A549 (cell line): ENCODE measurements around the gene ANO2. TPM values are rescaled to one million over a fixed set of nuclear protein-coding genes. Genes with fewer than 3 reads are reported as not detected.

Experiments
- ATAC-seq, 2 experiments: fragments of 200-7000 bp in 1 of 2; fragments of >200 bp in 1 of 2; cut with Nextera tagmentation in 1 of 2; cut with Tn5 transposase in 1 of 2; 3 replicates each; pipeline versions ENCODE4 v1.8.0 to v1.9.1; 2018 to 2020; ENCODE audit warnings: mild to moderate bottlenecking in 1 of 2, moderate library complexity in 1 of 2
- CTCF ChIA-PET: fragments of 300-600 bp; sonication (Branson Sonifier 250); formaldehyde crosslinking; extraction: SDS; loops from one replicate; lab custom pipeline; 2021; ENCODE audit warnings: antibody characterized with exemption, inconsistent platforms; lab: Yijun Ruan, JAX
- POLR2A ChIA-PET: fragments of 350-600 bp; formaldehyde crosslinking; extraction: SDS; loops from one replicate; lab custom pipeline; 2021; ENCODE audit warnings: antibody characterized with exemption, inconsistent platforms; lab: Yijun Ruan, JAX
- DNase-seq, 2 experiments: peaks; one replicate each; pipeline versions ENCODE4 v3.0.0 to v3.0.0-alpha.2; 2011 to 2016; ENCODE audit warnings: low read depth in 1 of 2, low spot score in 1 of 2
- FAIRE-seq: peaks from 2 replicates; lab custom pipeline; 2011; peaks lifted over from hg19 to GRCh38; lab: Jason Lieb, UNC
- H3K27ac ChIP-seq, 2 experiments: fragments of >200 bp; sonication (Bioruptor Twin); formaldehyde crosslinking; 3 replicates each; pipeline ENCODE4 v1.5.1; 2016 to 2017
- H3K4me1 ChIP-seq: fragments of >200 bp; sonication (Bioruptor Twin); formaldehyde crosslinking; 3 replicates; pipeline ENCODE4 v1.6.1; 2016
- H3K4me2 ChIP-seq: fragments of >200 bp; sonication (Bioruptor Twin); formaldehyde crosslinking; 3 replicates; pipeline ENCODE4 v1.6.1; 2016
- H3K4me3 ChIP-seq: fragments of >200 bp; sonication (Bioruptor Twin); formaldehyde crosslinking; 3 replicates; pipeline ENCODE4 v1.5.1; 2016
- H3K9me3 ChIP-seq: fragments of >200 bp; sonication (Bioruptor Twin); formaldehyde crosslinking; 3 replicates; pipeline ENCODE4 v1.6.1; 2016
- ATOH8 ChIP-seq: fragments of 250-450 bp; sonication (Bioruptor Pico); IDR thresholded peaks from 2 replicates; pipeline ENCODE4 v1.5.0; 2020; ENCODE audit warnings: low read depth, mild to moderate bottlenecking, moderate library complexity
- CBX2 ChIP-seq: fragments of 200-600 bp; sonication (generic); IDR thresholded peaks from 2 replicates; pipeline ENCODE4 v1.6.1; 2016; ENCODE audit warnings: low read depth, mild to moderate bottlenecking, borderline replicate concordance
- CBX8 ChIP-seq: fragments of 200-600 bp; sonication (generic); IDR thresholded peaks from 2 replicates; pipeline ENCODE4 v1.6.1; 2016
- CEBPB ChIP-seq, 2 experiments: fragments of >200 bp in 1 of 2; sonication (Bioruptor Twin) in 1 of 2; formaldehyde crosslinking in 1 of 2; IDR thresholded peaks; 2 replicates each; pipeline ENCODE4 v1.6.1; 2012 to 2016
- CHD4 ChIP-seq: fragments of 200-600 bp; sonication (generic); IDR thresholded peaks from 2 replicates; pipeline ENCODE4 v1.6.1; 2016; ENCODE audit warnings: antibody characterized with exemption, mild to moderate bottlenecking, borderline replicate concordance
- CTCF ChIP-seq: fragments of >200 bp; sonication (Bioruptor Twin); formaldehyde crosslinking; IDR thresholded peaks from 3 replicates; pipeline ENCODE4 v1.5.1; 2016
- EHF ChIP-seq: fragments of 250-450 bp; sonication (Bioruptor Pico); IDR thresholded peaks from 2 replicates; pipeline ENCODE4 v1.5.0; 2020; ENCODE audit warnings: mild to moderate bottlenecking
- FOSB ChIP-seq: fragments of 250-450 bp; sonication (Bioruptor Pico); IDR thresholded peaks from 2 replicates; pipeline ENCODE4 v1.5.0; 2020; ENCODE audit warnings: mild to moderate bottlenecking, moderate library complexity
- HES2 ChIP-seq: fragments of >200 bp; sonication (Bioruptor Twin); formaldehyde crosslinking; IDR thresholded peaks from 2 replicates; pipeline ENCODE4 v1.6.1; 2016
- HEYL ChIP-seq: fragments of 250-450 bp; sonication (Bioruptor Pico); IDR thresholded peaks from 2 replicates; pipeline ENCODE4 v1.8.0; 2021; ENCODE audit warnings: mild to moderate bottlenecking, moderate library complexity
- HOXB5 ChIP-seq: fragments of 250-450 bp; sonication (Bioruptor Pico); IDR thresholded peaks from 2 replicates; pipeline ENCODE4 v1.5.0; 2020; ENCODE audit warnings: mild to moderate bottlenecking, moderate library complexity
- MYC ChIP-seq: IDR thresholded peaks from 2 replicates; pipeline ENCODE4 v1.6.1; 2012; ENCODE audit warnings: mild to moderate bottlenecking, inconsistent platforms, low read length, improper control_type of control experiment, borderline replicate concordance
- NPAS2 ChIP-seq: fragments of 250-450 bp; sonication (Bioruptor Pico); IDR thresholded peaks from 2 replicates; pipeline ENCODE4 v1.8.0; 2022; ENCODE audit warnings: mild to moderate bottlenecking, moderate library complexity, borderline replicate concordance
- PHF8 ChIP-seq: fragments of 200-600 bp; sonication (generic); IDR thresholded peaks from 2 replicates; pipeline ENCODE4 v1.6.1; 2016; ENCODE audit warnings: low read depth, mild to moderate bottlenecking, antibody characterized with exemption, moderate library complexity, borderline replicate concordance
- POLR2AphosphoS2 ChIP-seq: conservative IDR thresholded peaks from 2 replicates; pipeline ENCODE4 v1.6.1; 2012; ENCODE audit warnings: low read length, improper control_type of control experiment, inconsistent platforms
- RARB ChIP-seq: fragments of 250-450 bp; sonication (Bioruptor Pico); IDR thresholded peaks from 2 replicates; pipeline ENCODE4 v1.8.0; 2021; ENCODE audit warnings: mild to moderate bottlenecking, moderate library complexity
- RCOR1 ChIP-seq: fragments of 150-350 bp; IDR thresholded peaks from 2 replicates; pipeline ENCODE4 v1.6.1; 2014; ENCODE audit warnings: antibody characterized with exemption, low read length, low read depth
- RFX5 ChIP-seq: fragments of 450-650 bp; IDR thresholded peaks from 2 replicates; pipeline ENCODE4 v1.7.1; 2014; ENCODE audit warnings: antibody characterized with exemption, mild to moderate bottlenecking, moderate library complexity
- RNF2 ChIP-seq: fragments of 200-600 bp; sonication (generic); IDR thresholded peaks from 2 replicates; pipeline ENCODE4 v1.6.1; 2016; ENCODE audit warnings: low read depth, mild to moderate bottlenecking, antibody characterized with exemption, moderate library complexity, borderline replicate concordance
- SMC3 ChIP-seq: fragments of >200 bp; sonication (Bioruptor Twin); formaldehyde crosslinking; IDR thresholded peaks from 3 replicates; pipeline ENCODE4 v1.6.1; 2018; ENCODE audit warnings: inconsistent platforms
- TFCP2L1 ChIP-seq: fragments of 250-450 bp; sonication (Bioruptor Pico); IDR thresholded peaks from 2 replicates; pipeline ENCODE4 v1.5.0; 2021; ENCODE audit warnings: mild to moderate bottlenecking
- USF2 ChIP-seq: fragments of 450-650 bp; IDR thresholded peaks from 2 replicates; pipeline ENCODE4 v1.6.1; 2014; ENCODE audit warnings: antibody characterized with exemption
- ZC3H11A ChIP-seq: fragments of 450-650 bp; IDR thresholded peaks from 2 replicates; pipeline ENCODE4 v1.6.1; 2014; ENCODE audit warnings: antibody characterized with exemption, mild to moderate bottlenecking
- ZSCAN20 ChIP-seq: fragments of 250-450 bp; sonication (Bioruptor Pico); IDR thresholded peaks from 2 replicates; pipeline ENCODE4 v1.8.0; 2022; ENCODE audit warnings: mild to moderate bottlenecking, moderate library complexity
- WGBS: methylation state at CpG from one replicate; pipeline ENCODE4 v1.1.6; 2017; ENCODE audit errors: missing lambda C conversion rate; 5-methylcytosine and 5-hydroxymethylcytosine counted together
- polyA plus RNA-seq, 4 experiments: library from polyadenylated mRNA; depleted of rRNA in 3 of 4; stranded (reverse); fragments of >200 nt; fragmentation: RNase III in 1 of 4; extraction: RNeasy Plus Mini Kit Qiagen cat#74134 plus additional on column Dnase treatment in 1 of 4; gene quantifications; 2 replicates in 3 of 4; 3 replicates in 1 of 4; pipeline ENCODE4 v1.2.3, GENCODE V29; 2011 to 2017
- TF ChIP-seq, protein P1 (sequence below): fragments of 250-450 bp; sonication (Bioruptor Pico); IDR thresholded peaks from 2 replicates; pipeline ENCODE4 v1.5.0; 2021; ENCODE audit warnings: mild to moderate bottlenecking, moderate library complexity, borderline replicate concordance

ANO2 gene
- polyA plus RNA-seq, 2 of the 4 experiments (the other 2 are of a cell fraction) = not detected

DNA sequence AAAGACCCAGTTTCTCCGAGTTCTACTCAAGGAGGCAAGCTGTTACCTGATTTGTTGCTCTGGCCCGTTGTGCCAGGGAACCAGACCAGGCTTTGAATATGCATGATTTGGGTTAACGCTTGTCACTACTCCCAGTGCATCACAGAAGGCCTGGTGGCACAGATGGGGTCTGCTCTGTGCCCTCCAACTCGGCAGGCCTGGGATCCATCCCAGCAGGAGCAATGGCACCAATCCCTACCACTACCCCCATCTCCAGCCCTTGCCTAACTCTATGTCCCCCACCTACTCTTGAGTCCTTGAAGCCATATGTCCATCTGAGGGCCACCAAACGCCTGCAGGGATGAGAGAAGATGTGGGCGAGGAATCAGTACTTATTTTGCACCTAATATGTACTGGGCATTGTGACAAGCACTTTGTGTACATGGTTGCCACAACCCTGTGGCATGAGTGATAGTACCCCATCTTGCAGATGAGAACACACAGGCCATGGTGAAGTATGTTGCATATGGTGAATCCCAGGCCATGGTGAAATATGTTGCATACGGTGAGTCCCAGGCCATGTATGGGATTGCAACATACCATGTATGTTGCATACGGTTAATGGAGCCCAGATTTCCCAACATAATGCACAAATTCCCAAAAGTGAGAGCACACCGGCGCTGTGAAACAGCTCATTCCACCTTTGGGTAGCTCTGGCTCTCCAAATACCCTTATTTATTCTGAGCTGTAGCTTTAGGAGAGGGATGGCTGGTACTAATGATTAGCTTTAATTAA is 410.4 kb downstream of the ANO2 start (continued):
- TF ChIP-seq CTCF = no peak
- no peak for TF ChIP-seq RNF2
- no peak for TF ChIP-seq USF2

- DNase-seq = no peak
- no peak for TF ChIP-seq HES2
- TF ChIP-seq MYC = no peak
- no peak for TF ChIP-seq PHF8
- no peak for TF ChIP-seq CTCF
- TF ChIP-seq HEYL = no peak
- TF ChIP-seq ZC3H11A = no peak
- TF ChIP-seq CBX8 = no peak
- no peak for TF ChIP-seq SMC3
- TF ChIP-seq USF2 = no peak
- no peak for TF ChIP-seq CEBPB (IDR thresholded peaks at IDR 0.05)
- no peak for TF ChIP-seq CBX2
- TF ChIP-seq, all 56 proteins: peak for 0
- ATAC-seq (no peak), FAIRE-seq (no peak)
- POLR2A ChIA-PET = no interaction called here
- no peaks in the 10 kb centered on the region for H3K4me1 ChIP-seq
- 4% methylated on average over 3 of the region's 3 CpGs for WGBS
- H3K4me3 ChIP-seq = no peak overlapping the region
- H3K9me3 ChIP-seq = no peaks in the 10 kb centered on the region
- H3K4me2 ChIP-seq = no peak overlapping the region
- H3K27ac ChIP-seq = no peak overlapping the region
- CTCF ChIA-PET = no interaction called here
Observed at GRCh38 chr12:5533368-5533767, 411.7 kb downstream of the ANO2 start.

GRCh38 chr12:5525783-5526367 is 419.2 kb downstream of the ANO2 start:
- ATAC-seq (no peak), DNase-seq (no peak), FAIRE-seq (no peak)
- Histone ChIP-seq H3K4me3 (no peak overlapping the region), H3K9me3 (no peaks in the 10 kb centered on the region), H3K4me1 (no peaks in the 10 kb centered on the region), H3K4me2 (no peak overlapping the region), H3K27ac (no peak overlapping the region)
- POLR2A ChIA-PET = no interaction called here
- CTCF ChIA-PET = interaction anchor here (0.6 to 0.8 kb wide), 3 partner anchors 74 to 122 kb away, joined by 3 to 4 read pairs (median 4); no protein-coding TSS in a partner anchor
- WGBS = 10% methylated on average over 4 of the region's 4 CpGs
- no peak for TF ChIP-seq HOXB5 (CRISPR knock-in tag)
- TF ChIP-seq, protein P1, sequence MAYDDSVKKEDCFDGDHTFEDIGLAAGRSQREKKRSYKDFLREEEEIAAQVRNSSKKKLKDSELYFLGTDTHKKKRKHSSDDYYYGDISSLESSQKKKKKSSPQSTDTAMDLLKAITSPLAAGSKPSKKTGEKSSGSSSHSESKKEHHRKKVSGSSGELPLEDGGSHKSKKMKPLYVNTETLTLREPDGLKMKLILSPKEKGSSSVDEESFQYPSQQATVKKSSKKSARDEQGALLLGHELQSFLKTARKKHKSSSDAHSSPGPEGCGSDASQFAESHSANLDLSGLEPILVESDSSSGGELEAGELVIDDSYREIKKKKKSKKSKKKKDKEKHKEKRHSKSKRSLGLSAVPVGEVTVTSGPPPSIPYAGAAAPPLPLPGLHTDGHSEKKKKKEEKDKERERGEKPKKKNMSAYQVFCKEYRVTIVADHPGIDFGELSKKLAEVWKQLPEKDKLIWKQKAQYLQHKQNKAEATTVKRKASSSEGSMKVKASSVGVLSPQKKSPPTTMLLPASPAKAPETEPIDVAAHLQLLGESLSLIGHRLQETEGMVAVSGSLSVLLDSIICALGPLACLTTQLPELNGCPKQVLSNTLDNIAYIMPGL (CRISPR knock-in tag) = no peak
- no peak for TF ChIP-seq RCOR1
- TF ChIP-seq ZC3H11A = no peak
- TF ChIP-seq RARB (CRISPR knock-in tag) = no peak
- TF ChIP-seq CEBPB (IDR thresholded peaks at IDR 0.05) = no peak
- no peak for TF ChIP-seq FOSB
- TF ChIP-seq ATOH8 (CRISPR knock-in tag) = no peak
- TF ChIP-seq NPAS2 (CRISPR knock-in tag) = no peak
- no peak for TF ChIP-seq CHD4
- TF ChIP-seq ZSCAN20 (CRISPR knock-in tag) = no peak
- no peak for TF ChIP-seq POLR2AphosphoS2
- no peak for TF ChIP-seq EHF (CRISPR knock-in tag)
- no peak for TF ChIP-seq RFX5
- no peak for TF ChIP-seq TFCP2L1 (CRISPR knock-in tag)
